ENCODE data around the gene THAP7. TPM values are rescaled to one million over a fixed set of nuclear protein-coding genes. Genes with fewer than 3 reads are reported as not detected.

Gene THAP7
- total RNA-seq, 4 donors from 2014 or later, result 38.5 to 49.0 (median 42.5) TPM

GRCh38 chr22:21030032-21030431 lies 28.1 kb upstream of the THAP7 start:
- no peak for ATAC-seq
- WGBS, 2 donors (ENCODE audit: low coverage in 1 of 2), result 67 to 90% methylated on average over 3 to 9 of the region's 15 CpGs
- H3K4me1 ChIP-seq, result peaks cover 0 to 22% (median 5%) of the 10 kb centered on the region in 3 donors
- peaks cover 60% of the 10 kb centered on the region for H3K27me3 ChIP-seq
- no peak for TF ChIP-seq POLR2A (IDR thresholded peaks at IDR 0.05)
- TF ChIP-seq POLR2AphosphoS5 (IDR thresholded peaks at IDR 0.05), result no peak
- no peak for TF ChIP-seq CTCF (IDR thresholded peaks at IDR 0.05)
- no peak for TF ChIP-seq EP300 (IDR thresholded peaks at IDR 0.05)
- H3K9me3 ChIP-seq, result no peaks in the 10 kb centered on the region
- H3K4me3 ChIP-seq, result no peak overlapping the region
- no peak overlapping the region for H3K27ac ChIP-seq
- H3K36me3 ChIP-seq, result no peaks in the 10 kb centered on the region

GRCh38 chr22:21029486-21030025 lies 27.6 kb upstream of the THAP7 start:
- TF ChIP-seq EP300 (IDR thresholded peaks at IDR 0.05) (no peak), CTCF (IDR thresholded peaks at IDR 0.05) (no peak), POLR2AphosphoS5 (IDR thresholded peaks at IDR 0.05) (no peak), POLR2A (IDR thresholded peaks at IDR 0.05) (no peak)

GRCh38 chr22:21028277-21029251 lies 26.6 kb upstream of the THAP7 start:
- Histone ChIP-seq H3K36me3 (no peaks in the 10 kb centered on the region), H3K4me3 (no peak overlapping the region), H3K4me1 (peaks cover 0 to 22% (median 5%) of the 10 kb centered on the region in 3 donors), H3K27me3 (peaks cover 53% of the 10 kb centered on the region), H3K9me3 (no peaks in the 10 kb centered on the region), H3K27ac (no peak overlapping the region)
- TF ChIP-seq CTCF (IDR thresholded peaks at IDR 0.05) (no peak), POLR2AphosphoS5 (IDR thresholded peaks at IDR 0.05) (no peak), EP300 (IDR thresholded peaks at IDR 0.05) (no peak), POLR2A (IDR thresholded peaks at IDR 0.05) (no peak)
- no peak for ATAC-seq
- WGBS, 2 donors (ENCODE audit: low coverage in 1 of 2), result no CpG with 5 or more reads among the region's 13 CpGs

More at GRCh38 chr22:21029486-21030025, 27.6 kb upstream of the THAP7 start:
- H3K4me3 ChIP-seq, result no peak overlapping the region
- no peak overlapping the region for H3K27ac ChIP-seq
- peaks cover 60% of the 10 kb centered on the region for H3K27me3 ChIP-seq
- 60% methylated on average over 3 of the region's 12 CpGs; no CpG with 5 or more reads in 1 of the 2 donors for WGBS, 2 donors (ENCODE audit: low coverage in 1 of 2)
- no peaks in the 10 kb centered on the region for H3K36me3 ChIP-seq
- peaks cover 0 to 22% (median 5%) of the 10 kb centered on the region in 3 donors for H3K4me1 ChIP-seq
- H3K9me3 ChIP-seq, result no peaks in the 10 kb centered on the region
- ATAC-seq, result no peak

GRCh38 chr22:21026783-21027692 lies 25.1 kb upstream of the THAP7 start:
- WGBS, 2 donors (ENCODE audit: low coverage in 1 of 2), result 50 to 83% methylated on average over 1 to 2 of the region's 14 CpGs
- no peaks in the 10 kb centered on the region for H3K9me3 ChIP-seq
- peaks cover 38% of the 10 kb centered on the region for H3K27me3 ChIP-seq
- H3K36me3 ChIP-seq, result no peaks in the 10 kb centered on the region
- no peak for ATAC-seq
- H3K4me1 ChIP-seq, result peaks cover 0 to 14% (median under 1%) of the 10 kb centered on the region in 3 donors
- H3K27ac ChIP-seq, result no peak overlapping the region
- H3K4me3 ChIP-seq, result no peak overlapping the region
- TF ChIP-seq EP300 (IDR thresholded peaks at IDR 0.05), result no peak
- TF ChIP-seq POLR2AphosphoS5 (IDR thresholded peaks at IDR 0.05), result no peak
